ENCODE results near the gene NPTX1.
"Not testable (repeated sequence)": the region's sequence is repeated elsewhere in the genome, so short reads cannot be mapped to it uniquely, and the experiment has no call there.

NPTX1 gene, protein sequence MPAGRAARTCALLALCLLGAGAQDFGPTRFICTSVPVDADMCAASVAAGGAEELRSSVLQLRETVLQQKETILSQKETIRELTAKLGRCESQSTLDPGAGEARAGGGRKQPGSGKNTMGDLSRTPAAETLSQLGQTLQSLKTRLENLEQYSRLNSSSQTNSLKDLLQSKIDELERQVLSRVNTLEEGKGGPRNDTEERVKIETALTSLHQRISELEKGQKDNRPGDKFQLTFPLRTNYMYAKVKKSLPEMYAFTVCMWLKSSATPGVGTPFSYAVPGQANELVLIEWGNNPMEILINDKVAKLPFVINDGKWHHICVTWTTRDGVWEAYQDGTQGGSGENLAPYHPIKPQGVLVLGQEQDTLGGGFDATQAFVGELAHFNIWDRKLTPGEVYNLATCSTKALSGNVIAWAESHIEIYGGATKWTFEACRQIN

DNA sequence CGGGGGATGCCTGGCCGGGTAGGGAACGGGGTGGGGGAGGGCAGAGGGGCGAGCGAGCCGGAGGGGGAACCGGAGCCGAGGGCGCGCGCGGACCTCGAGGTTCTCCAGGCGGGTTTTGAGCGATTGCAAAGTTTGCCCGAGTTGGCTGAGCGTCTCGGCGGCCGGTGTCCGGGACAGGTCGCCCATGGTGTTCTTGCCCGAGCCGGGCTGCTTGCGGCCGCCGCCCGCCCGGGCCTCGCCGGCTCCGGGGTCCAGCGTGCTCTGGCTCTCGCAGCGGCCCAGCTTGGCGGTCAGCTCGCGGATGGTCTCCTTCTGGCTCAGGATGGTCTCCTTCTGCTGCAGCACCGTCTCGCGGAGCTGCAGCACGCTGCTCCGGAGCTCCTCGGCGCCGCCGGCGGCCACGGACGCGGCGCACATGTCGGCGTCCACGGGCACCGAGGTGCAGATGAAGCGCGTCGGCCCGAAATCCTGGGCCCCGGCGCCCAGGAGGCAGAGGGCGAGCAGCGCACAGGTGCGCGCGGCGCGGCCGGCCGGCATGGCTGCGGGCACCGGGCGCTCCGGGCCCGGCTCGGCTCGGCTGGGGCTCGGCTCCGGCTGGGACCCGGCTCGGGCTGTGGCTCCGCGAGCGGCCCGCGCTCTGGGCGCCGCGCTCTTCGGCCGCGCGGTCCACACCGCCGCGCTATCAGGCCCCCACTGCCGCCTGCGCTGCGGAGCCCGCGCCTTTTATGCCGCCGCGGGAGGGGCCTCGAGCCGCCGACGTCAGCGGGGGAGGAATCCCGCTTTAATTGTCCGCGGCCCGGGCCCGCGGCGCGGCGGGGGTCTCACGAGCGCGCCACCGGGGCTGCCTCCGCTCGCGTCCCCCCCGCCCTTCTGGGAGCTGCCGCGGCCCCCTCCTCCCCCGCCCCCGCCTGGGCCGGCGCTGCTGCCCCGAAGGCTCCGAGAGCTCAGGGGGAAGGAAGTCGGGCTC, at the start of gene NPTX1:
Gene NPTX1, minus strand, starts transcription at position 698 of the 967 bp plus-strand sequence. Its CDS starts 161 bp downstream, at position 537.
- DNase-seq (ENCODE audit: low read depth in 2 of 2, low spot score in 1 of 2), result no peak

DNA sequence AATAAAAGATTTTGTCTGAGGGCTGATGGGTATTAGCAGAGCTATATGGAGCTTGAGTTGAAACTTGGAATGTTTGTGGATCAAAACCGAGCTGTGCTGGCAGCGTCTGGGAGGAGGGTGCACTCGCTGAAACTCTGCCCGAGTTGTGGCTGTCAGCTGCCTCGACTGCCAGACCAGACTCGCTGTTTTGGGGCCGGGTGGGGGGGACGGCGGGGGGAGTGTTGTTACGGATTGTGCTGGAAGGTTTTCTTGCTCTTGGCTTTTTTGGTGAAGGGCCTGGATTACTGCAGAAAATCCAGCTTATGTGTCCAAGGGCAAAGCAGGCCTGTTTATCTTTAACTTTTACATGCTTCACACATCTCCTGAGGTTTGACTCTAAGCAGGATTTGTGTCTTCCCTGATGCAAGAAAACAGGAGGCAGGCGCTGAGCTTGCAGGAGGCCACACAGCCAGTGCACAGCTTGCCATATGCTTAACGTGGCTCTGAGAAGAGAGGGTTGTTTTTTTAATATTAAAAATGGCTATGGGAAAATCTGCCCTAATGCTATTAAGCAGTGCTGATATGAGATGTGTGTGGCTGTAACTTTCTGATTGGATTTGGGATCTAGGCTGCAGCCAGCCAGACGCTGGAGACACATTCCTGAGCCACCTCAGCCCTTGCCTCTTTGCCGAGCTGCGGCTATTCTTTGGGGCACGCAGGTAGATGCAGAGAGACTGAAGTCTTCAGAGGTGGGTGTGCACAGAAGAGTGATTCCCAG, 47.7 kb upstream of the NPTX1 start:
- DNase-seq (ENCODE audit: low read depth in 2 of 2, low spot score in 1 of 2), result no peak

- no peak for DNase-seq (ENCODE audit: low read depth in 2 of 2, low spot score in 1 of 2)
These were observed 46.8 kb upstream of the NPTX1 start for GRCh38 chr17:80523054-80523744.

DNA sequence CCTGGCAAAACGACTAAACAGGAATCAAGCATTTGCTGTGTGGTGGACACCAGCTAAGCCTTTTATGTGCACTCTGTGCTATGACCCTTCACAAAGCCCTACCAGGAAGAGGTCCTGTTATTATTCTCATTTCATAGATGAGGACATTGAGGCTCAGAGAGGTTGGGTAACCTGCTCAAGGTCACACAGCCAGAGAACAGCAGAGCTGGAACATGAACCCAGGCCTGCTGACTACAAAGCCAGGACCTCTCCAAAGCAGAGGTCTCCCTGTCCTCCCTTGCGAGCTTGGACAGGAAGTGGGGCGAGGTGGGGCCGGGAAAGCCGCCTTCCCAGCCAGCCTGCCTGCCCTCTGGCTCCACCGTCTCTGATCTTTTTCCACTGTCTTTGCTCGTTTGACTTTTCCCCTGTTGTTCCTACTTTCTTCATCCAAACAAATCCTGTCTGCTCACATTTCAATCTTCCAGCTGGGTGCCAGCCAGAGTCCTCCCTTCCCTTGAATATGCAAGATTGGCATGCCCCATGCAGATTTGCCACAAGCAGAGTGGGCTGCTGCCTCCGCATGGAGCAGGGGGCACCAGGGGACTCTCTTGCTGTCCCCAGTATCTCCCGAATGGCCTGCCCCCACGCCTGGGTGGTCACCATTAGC, 44.5 kb upstream of the NPTX1 start:
- no peak for DNase-seq (ENCODE audit: low read depth in 2 of 2, low spot score in 1 of 2)

GRCh38 chr17:80519091-80519781, 42.8 kb upstream of the NPTX1 start:
- DNase-seq (ENCODE audit: low read depth in 2 of 2, low spot score in 1 of 2), result no peak

DNA sequence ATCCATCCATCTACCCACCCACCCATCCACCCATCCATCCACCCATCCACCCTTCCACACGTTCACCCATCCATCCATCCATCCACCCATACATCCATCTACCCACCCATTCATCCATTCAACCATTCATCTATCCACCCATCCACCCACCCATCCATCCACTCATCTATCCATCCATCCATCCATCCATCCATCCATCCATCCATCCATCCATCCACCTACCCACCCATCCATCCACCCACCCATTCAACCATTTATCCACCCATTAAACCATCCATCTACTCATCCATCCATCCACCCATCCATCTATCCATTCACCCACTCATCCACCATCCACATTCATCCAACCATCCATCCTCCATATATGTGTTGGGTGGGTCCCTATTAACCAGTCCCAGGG, 42.0 kb upstream of the NPTX1 start:
- no peak for DNase-seq (ENCODE audit: low read depth in 2 of 2, low spot score in 1 of 2)

DNA sequence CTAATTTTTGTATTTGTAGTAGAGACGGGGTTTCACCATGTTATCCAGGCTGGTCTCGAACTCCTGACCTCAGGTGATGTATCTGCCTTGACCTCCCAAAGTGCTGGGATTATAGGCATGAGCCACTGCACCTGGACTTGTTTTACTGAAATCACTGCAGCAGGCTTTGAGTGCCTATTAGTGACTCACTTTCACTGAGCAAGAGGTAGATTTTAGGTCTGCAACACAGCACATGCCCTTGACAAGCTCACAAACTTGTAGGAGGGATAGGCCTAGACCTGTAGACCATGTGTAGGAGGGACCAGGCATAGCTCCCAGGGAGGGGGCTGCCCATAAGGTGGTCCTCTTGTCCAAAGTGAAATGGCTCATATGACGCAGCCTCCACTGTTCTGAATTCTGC, 41.2 kb upstream of the NPTX1 start:
- DNase-seq (ENCODE audit: low read depth in 2 of 2, low spot score in 1 of 2), result no peak

GRCh38 chr17:80516171-80516932, 39.9 kb upstream of the NPTX1 start:
- no peak for DNase-seq (ENCODE audit: low read depth in 2 of 2, low spot score in 1 of 2)

GRCh38 chr17:80513892-80514291, 37.5 kb upstream of the NPTX1 start:
- DNase-seq (ENCODE audit: low read depth in 2 of 2, low spot score in 1 of 2), result no peak

DNA sequence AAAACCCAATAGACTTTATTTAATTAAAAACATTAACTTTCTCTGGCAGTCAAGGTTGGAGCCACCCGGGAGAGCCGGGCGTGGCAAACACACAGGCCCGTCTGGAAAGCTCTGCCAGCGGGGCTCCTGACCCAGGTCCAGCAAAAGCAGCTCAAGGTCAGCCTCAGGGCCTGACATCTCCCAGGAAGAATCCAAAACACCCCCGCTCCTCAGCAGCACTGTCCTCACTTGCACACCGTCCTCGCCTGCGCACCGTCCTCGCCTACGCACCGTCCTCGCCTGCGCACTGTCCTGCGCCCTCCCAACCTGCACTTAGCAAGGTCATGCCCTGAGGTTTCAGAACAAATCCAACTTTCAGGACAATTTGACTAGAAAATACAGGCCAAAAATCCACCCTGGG, 36.8 kb upstream of the NPTX1 start:
- DNase-seq (ENCODE audit: low read depth in 2 of 2, low spot score in 1 of 2), result no peak

GRCh38 chr17:80512233-80512632, 35.8 kb upstream of the NPTX1 start:
- no peak for DNase-seq (ENCODE audit: low read depth in 2 of 2, low spot score in 1 of 2)

DNA sequence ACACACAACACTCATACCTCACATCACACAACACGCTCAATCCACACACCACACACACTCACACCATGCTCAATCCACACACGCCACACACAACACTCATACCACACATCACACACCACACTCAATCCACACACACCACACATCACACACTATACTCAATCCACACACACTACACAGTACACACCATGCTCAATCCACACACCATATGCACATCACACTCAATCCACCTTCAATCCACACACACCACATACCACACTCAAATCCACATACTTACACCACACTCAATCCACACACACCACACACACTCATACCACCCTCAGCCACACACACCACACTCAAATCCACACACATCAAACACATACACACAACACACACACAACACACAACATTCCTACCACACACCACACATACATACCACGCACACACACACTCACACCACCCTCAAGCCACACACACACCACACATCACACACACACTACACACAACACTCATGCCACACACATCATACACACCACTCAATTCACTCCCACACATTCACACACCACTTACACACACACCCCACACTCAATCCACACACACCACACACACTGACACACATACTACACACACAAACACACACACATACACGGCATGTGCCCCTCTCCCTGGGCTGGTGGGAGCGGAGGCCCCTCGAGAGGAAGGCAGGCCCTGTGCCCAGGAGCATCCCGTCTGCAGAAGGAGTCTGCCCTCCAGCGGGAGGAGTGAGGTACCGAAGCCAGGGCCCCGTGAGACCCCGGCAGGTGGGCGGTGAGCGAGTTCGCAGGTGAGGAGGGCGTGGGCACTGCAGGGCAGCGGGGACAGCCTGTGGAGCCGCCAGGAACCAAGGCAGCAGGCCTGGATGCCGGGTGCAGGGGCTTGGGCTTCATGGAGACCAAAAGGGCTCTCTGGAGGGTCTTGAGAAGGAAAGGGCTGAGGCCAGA, 35.1 kb upstream of the NPTX1 start:
- DNase-seq (ENCODE audit: low read depth in 2 of 2, low spot score in 1 of 2), result no peak

DNA sequence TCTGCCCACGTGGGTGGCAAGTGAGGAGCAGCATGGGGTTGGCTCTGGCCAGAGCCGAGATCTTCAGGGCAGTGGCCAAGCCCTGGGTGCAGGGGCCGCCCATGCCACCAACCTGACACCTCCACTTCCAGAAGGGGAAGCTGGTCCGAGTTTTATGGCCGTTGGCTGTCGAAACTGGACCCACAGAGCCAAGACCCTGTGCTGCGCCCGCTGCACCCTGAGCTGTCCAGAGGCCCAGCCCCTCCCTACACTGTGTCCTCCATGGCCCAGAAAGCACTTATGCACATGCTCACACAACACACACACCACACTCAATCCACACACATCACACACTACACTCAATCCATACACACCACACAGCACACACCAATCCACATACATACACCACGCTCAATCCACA, 34.4 kb upstream of the NPTX1 start:
- DNase-seq (ENCODE audit: low read depth in 2 of 2, low spot score in 1 of 2), result no peak

DNA sequence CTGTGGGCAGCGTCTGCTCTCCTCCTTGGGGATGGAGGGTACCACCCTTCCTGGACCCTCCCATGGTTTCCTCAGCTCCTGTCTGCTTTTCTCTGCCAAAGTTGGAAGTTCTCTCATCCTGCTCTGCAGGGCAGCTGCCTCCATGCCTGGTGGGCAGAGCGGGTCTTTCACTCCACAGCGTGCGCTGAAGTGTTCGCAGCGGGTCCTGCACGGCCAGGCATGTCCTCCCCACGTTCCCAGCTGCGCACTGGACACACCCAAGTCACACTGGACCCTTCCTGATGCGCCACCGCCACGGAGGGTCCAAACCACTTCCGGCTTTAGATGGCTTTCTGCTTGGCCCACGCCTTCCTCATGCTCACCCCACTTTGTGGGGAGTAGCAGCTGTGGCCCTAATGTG, 33.7 kb upstream of the NPTX1 start:
- no peak for DNase-seq (ENCODE audit: low read depth in 2 of 2, low spot score in 1 of 2)

- DNase-seq (ENCODE audit: low read depth in 2 of 2, low spot score in 1 of 2), result no peak
These were observed 32.9 kb upstream of the NPTX1 start for GRCh38 chr17:80509311-80509710.

- no peak for DNase-seq (ENCODE audit: low read depth in 2 of 2, low spot score in 1 of 2)
These were observed 31.6 kb upstream of the NPTX1 start for GRCh38 chr17:80507965-80508364.

- not testable (repeated sequence) for DNase-seq (ENCODE audit: low read depth in 2 of 2, low spot score in 1 of 2)
These were observed 30.8 kb upstream of the NPTX1 start for GRCh38 chr17:80507177-80507576.
